ENCODE data around the gene NCR1.
"Not testable (repeated sequence)": the region's sequence is repeated elsewhere in the genome, so short reads cannot be mapped to it uniquely, and the experiment has no call there.

NCR1 gene

GRCh38 chr19:54902061-54902460, 3.9 kb upstream of the NCR1 start:
- no peak for DNase-seq (ENCODE audit: insufficient read length, low spot score)
- TF ChIP-seq CTCF (IDR thresholded peaks at IDR 0.05; ENCODE audit: insufficient read depth, missing control alignments): no peak
- FAIRE-seq: no peak

GRCh38 chr19:54903303-54903702, 2.6 kb upstream of the NCR1 start:
- no peak for FAIRE-seq

GRCh38 chr19:54904261-54904660, 1.7 kb upstream of the NCR1 start:
- DNase-seq (ENCODE audit: insufficient read length, low spot score); FAIRE-seq: not testable (repeated sequence)

More at GRCh38 chr19:54903303-54903702, 2.6 kb upstream of the NCR1 start:
- TF ChIP-seq CTCF (IDR thresholded peaks at IDR 0.05; ENCODE audit: insufficient read depth, missing control alignments): no peak
- DNase-seq (ENCODE audit: insufficient read length, low spot score): no peak

GRCh38 chr19:54905421-54905802, 536 bp upstream of the NCR1 start:
- DNase-seq (ENCODE audit: insufficient read length, low spot score) (no peak), FAIRE-seq (no peak)
- no peak for TF ChIP-seq CTCF (IDR thresholded peaks at IDR 0.05; ENCODE audit: insufficient read depth, missing control alignments)

GRCh38 chr19:54906819-54907218, 871 bp downstream of the NCR1 start:
- no peak for DNase-seq (ENCODE audit: insufficient read length, low spot score)
- TF ChIP-seq CTCF (IDR thresholded peaks at IDR 0.05; ENCODE audit: insufficient read depth, missing control alignments): no peak
- no peak for FAIRE-seq

GRCh38 chr19:54907899-54908298, 2.0 kb downstream of the NCR1 start:
- not testable (repeated sequence) for DNase-seq (ENCODE audit: insufficient read length, low spot score); FAIRE-seq

GRCh38 chr19:54916822-54917221, 10.9 kb downstream of the NCR1 start:
- no peak for DNase-seq (ENCODE audit: insufficient read length, low spot score)
- TF ChIP-seq CTCF (IDR thresholded peaks at IDR 0.05; ENCODE audit: insufficient read depth, missing control alignments): no peak
- no peak for FAIRE-seq

- DNase-seq (ENCODE audit: insufficient read length, low spot score) (no peak), FAIRE-seq (no peak)
- TF ChIP-seq CTCF (IDR thresholded peaks at IDR 0.05; ENCODE audit: insufficient read depth, missing control alignments): no peak
Measured at GRCh38 chr19:54918499-54918898, 12.6 kb downstream of the NCR1 start.

Measured in D721Med (cell line).